ENCODE results near the gene ARL11.
"Not testable (repeated sequence)": the region's sequence is repeated elsewhere in the genome, so short reads cannot be mapped to it uniquely, and the experiment has no call there.

ARL11 gene

DNA sequence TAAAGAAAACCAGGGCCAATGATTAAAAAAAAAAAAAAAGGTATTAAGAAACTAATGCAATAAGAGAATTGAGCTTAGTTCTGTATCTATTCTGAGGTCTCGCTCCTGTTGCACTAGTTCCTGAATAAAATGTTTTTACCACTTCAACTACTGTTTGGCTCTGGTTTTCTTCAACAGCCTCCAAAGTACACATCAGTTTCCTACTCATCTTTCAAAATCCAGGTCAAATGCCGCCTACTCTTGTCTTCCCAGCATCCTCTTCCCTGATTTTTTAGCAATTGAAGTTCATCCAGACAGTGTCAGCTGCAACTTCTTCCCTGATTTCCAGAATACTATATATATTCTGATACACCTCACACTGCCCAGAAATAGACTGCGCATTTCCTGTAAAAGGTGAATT lies 41.6 kb upstream of the ARL11 start:
- POLR2A ChIA-PET (ENCODE audit: low non-redundant PET): interaction anchor here (0.5 kb wide), 1 partner anchor 8 kb away, joined by 3 read pairs; no protein-coding TSS in a partner anchor
- no peak overlapping the region for H3K27ac ChIP-seq
- CTCF ChIA-PET: interaction anchor here (0.6 to 0.9 kb wide), 4 partner anchors 20 to 501 kb away, joined by 3 to 4 read pairs (median 3); no protein-coding TSS in a partner anchor
- no peak for DNase-seq (ENCODE audit: low spot score)
- TF ChIP-seq CTCF (conservative IDR thresholded peaks at IDR 0.05; ENCODE audit: low read depth): no peak

GRCh38 chr13:49587311-49587847 lies 40.9 kb upstream of the ARL11 start:
- no peak for TF ChIP-seq CTCF (conservative IDR thresholded peaks at IDR 0.05; ENCODE audit: low read depth)
- POLR2A ChIA-PET (ENCODE audit: low non-redundant PET): no interaction called here
- peak; percentile 67 for DNase-seq (ENCODE audit: low spot score)

GRCh38 chr13:49590714-49591113 lies 37.6 kb upstream of the ARL11 start:
- CTCF ChIA-PET: interaction anchor here (0.6 kb wide), 1 partner anchor 1065 kb away, joined by 3 read pairs; no protein-coding TSS in a partner anchor
- POLR2A ChIA-PET (ENCODE audit: low non-redundant PET); H3K27ac ChIP-seq; DNase-seq (ENCODE audit: low spot score): not testable (repeated sequence)

More at GRCh38 chr13:49587311-49587847, 40.9 kb upstream of the ARL11 start:
- CTCF ChIA-PET: no interaction called here
- H3K27ac ChIP-seq: no peak overlapping the region; the same call in 1 of the 2 replicates

DNA sequence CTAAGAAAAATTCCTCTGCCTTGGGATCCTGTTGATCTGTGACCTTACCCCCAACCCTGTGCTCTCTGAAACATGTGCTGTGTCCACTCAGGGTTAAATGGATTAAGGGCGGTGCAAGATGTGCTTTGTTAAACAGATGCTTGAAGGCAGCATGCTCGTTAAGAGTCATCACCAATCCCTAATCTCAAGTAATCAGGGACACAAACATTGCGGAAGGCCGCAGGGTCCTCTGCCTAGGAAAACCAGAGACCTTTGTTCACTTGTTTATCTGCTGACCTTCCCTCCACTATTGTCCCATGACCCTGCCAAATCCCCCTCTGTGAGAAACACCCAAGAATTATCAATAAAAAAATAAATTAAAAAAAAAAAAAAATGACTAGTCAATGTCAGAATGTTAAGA lies 34.4 kb upstream of the ARL11 start:
- H3K27ac ChIP-seq; DNase-seq (ENCODE audit: low spot score); CTCF ChIA-PET; POLR2A ChIA-PET (ENCODE audit: low non-redundant PET): not testable (repeated sequence)

GRCh38 chr13:49594576-49594975 lies 33.7 kb upstream of the ARL11 start:
- H3K27ac ChIP-seq: no peak overlapping the region
- DNase-seq (ENCODE audit: low spot score): no peak
- ChIA-PET CTCF (interaction anchor here (0.6 kb wide), 1 partner anchor 9 kb away, joined by 3 read pairs; no protein-coding TSS in a partner anchor), POLR2A (ENCODE audit: low non-redundant PET) (interaction anchor here (0.7 kb wide), 1 partner anchor 8 kb away, joined by 3 read pairs; no protein-coding TSS in a partner anchor)
- no peak for TF ChIP-seq CTCF (conservative IDR thresholded peaks at IDR 0.05; ENCODE audit: low read depth)

- DNase-seq (ENCODE audit: low spot score): no peak
- CTCF ChIA-PET: interaction anchor here (0.6 kb wide), 1 partner anchor 300 kb away, joined by 6 read pairs; no protein-coding TSS in a partner anchor
- TF ChIP-seq CTCF (conservative IDR thresholded peaks at IDR 0.05; ENCODE audit: low read depth): no peak
- POLR2A ChIA-PET (ENCODE audit: low non-redundant PET): no interaction called here
- no peak overlapping the region for H3K27ac ChIP-seq
Measured at GRCh38 chr13:49596221-49596620, 32.1 kb upstream of the ARL11 start.

- ChIA-PET CTCF (interaction anchor here (0.8 kb wide), 2 partner anchors 9 to 12 kb away, joined by 4 read pairs; no protein-coding TSS in a partner anchor), POLR2A (ENCODE audit: low non-redundant PET) (interaction anchor here (0.8 kb wide), 1 partner anchor 11 kb away, joined by 4 read pairs; the partner anchor contains the start of gene RCBTB1)
- H3K27ac ChIP-seq: no peak overlapping the region
- DNase-seq (ENCODE audit: low spot score): no peak
- TF ChIP-seq CTCF (conservative IDR thresholded peaks at IDR 0.05; ENCODE audit: low read depth): no peak
Measured at GRCh38 chr13:49597043-49597641, 31.2 kb upstream of the ARL11 start.
